NCI-H345 treated with DMSO at 0.1 percent for 48 hours (cell line): ENCODE data around the gene C8B.

Experiments
- DNase-seq: peaks from one replicate; lab custom pipeline; 2025; ENCODE audit not compliant: unreplicated experiment; lab: John Stamatoyannopoulos, UW

C8B gene

GRCh38 chr1:56965916-56966697 lies at the start of gene C8B:
C8B (minus strand) TSS chr1:56966015; CDS start chr1:56965948, 67 bp downstream.
- DNase-seq: no peak

DNA sequence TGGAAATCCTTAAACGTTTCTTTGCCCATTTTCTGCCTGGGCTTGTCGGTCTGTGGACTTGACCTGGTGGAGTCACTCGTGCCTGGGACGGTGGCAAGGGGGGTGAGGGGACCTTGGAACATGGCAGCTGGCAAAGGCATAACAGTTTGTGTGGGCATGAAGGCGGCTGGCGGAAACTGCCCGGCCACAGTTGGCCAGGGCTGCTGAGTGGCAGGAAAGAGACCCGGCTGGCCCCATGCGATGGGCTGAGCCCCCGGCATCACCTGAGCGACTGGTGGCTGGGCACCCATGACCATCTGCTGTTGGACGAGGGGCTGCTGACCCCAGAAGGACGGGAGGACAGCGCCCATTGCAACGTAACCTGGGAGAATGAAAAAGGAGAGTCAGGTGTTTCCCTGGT lies 49.3 kb upstream of the C8B start:
- DNase-seq: no peak

DNA sequence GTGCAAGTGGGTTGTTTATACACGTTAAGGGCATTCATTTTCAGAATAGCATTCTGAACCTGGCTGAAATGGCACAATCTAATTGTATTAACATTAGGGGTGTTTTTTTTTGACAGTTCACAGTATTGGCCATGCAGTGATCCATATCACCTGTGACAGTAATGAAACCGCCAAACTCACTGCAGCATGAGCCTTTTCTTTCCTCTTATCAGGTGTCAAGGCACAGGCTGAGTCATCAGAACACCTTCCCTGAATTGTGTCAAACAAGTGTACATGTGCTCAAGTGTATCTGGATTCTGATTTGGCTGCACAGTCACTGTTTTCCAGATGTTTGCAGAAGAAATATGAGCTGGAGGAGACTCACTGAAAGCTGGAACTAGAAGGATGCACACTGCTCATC lies 47.7 kb upstream of the C8B start:
- DNase-seq: no peak

GRCh38 chr1:57012315-57012714 lies 46.5 kb upstream of the C8B start:
- DNase-seq: no peak

DNA sequence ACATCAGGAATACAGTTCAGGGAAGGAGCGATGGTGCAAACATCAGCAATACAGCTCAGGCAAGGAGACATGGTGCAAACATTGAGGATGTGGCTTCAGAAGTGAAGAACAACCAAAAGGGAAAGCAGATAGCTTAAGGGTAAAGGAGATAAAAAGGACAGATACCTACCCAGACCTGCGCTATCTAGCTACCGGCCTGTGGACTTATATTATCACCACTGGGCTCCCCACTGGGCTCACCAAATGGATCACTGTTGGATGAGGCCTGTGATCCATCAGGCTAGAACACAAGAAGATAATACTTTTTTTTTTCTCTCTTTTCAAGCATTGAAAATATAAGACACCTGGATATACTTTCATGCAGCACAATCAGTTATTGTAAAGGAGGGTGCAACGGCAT lies 44.7 kb upstream of the C8B start:
- no peak for DNase-seq

DNA sequence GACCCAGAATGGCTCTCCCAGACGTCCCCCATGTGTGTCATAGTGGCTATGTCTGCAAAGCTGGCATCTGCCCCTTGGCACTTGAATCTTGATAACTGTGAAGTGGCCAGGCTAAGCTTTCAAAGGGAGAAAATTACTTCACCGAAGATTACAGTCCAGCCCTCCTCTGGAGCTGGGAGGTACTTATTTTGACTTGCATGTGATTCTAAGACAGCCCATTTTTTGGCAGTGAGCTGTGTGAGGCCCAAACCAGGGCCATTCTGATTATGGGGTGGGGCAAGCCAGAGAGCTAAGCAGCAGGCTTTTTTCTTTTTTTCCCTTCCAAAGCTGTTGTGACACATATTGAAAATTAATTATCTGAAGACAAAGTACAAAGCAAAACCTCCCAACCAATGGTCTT lies 42.1 kb upstream of the C8B start:
- DNase-seq: no peak

GRCh38 chr1:57007472-57007871 lies 41.7 kb upstream of the C8B start:
- no peak for DNase-seq

DNA sequence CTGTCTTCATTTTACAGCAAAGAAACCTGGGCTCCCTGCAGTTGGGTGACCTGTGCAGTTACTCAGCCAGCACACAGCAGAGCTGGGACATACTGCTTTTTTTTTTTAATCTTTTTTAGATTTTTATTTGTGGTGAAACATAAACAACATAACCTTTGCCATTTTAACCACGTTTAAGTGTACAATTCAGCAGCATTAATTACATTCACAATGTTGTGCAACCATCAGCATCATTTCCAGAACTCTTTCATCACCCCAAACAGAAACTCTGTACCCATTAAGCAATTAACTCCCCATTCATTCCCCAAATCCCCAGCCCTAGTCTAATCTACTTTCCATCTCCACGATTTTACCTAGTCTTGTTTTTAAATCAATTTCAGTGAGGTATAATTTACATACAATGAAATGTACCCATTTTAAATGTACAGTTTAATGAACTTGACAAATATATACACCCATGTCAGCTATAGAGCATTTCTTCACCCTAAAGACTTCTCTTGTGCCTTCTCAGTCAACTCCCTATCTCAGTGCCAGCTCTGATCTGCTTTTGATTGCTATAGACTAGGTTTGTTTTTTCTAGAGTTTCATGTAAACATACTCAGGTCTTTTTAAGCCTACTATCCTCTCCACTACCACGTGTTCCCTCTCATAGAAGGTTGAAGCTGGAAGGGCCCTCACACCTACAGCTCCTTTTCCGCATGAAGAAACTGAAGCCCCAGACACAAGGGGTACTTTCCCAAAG lies 37.8 kb upstream of the C8B start:
- no peak for DNase-seq

DNA sequence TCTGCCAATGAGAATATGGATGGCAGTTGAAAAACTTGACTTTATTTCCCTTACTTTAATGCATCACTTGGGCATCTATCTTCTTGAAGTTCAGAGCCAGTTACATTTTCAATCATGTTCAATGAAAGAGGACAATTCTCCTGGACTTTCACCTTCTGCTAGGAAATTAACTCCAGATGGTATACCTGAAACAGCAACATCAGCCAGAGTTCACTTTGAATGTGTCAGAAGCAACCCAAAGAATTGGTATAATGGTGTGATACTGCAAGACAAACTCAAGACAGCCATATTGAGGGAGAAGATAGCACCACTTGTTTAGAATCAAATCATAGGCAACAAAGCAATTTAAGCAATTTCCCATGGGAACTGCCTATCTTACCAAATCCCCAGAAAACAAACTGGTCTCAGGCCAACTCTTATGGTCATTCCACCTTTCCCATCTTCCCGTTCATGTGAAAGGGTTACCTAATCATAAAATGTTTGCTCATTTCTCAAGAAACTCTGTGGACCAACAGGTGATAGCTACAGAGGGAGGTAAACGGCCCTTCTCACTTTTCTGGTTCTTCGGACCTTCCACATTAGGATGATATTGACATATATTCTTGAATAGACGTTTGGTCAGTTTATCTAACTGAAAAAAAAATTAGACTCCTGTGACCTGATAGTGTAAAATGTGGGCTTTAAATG lies 29.7 kb upstream of the C8B start:
- DNase-seq: no peak

GRCh38 chr1:56993475-56993874 lies 27.7 kb upstream of the C8B start:
- no peak for DNase-seq

DNA sequence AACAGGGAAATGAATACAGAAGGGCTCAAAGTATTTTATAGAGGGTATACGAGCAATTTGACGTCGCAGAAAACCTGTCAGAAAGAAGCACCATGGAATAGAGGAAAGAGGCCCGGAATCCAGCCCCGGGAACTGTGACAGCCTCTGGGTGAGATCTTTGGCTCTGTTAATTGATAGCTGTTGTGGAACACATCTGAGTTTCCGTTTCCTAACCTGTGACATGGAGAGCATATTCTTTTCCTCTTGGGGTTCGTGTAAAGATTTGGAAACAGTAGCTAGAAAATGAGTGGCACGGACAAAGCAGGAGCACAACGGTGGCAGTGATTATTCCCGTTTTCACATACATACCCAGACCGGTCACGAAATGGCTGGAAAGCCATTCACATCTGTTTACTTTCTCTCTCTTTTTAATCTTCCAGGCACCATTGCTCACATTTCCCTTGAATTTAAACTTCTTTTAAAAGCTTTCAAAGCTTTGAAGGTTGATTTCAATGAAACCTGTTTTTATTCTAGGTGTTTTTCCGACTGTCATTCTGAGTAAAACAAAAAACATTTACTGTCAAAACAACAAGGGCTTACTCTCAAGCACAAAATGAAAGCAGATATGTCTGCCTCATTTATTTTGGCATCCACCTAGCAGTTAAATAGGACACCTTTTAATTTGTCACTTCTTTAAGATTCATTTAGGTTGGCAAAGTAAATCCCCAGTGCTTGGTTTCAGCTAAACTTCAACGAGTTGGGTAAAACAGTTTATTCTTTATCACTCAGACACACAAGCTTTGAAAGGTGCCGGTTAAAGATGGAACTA lies 26.7 kb upstream of the C8B start:
- DNase-seq: no peak

DNA sequence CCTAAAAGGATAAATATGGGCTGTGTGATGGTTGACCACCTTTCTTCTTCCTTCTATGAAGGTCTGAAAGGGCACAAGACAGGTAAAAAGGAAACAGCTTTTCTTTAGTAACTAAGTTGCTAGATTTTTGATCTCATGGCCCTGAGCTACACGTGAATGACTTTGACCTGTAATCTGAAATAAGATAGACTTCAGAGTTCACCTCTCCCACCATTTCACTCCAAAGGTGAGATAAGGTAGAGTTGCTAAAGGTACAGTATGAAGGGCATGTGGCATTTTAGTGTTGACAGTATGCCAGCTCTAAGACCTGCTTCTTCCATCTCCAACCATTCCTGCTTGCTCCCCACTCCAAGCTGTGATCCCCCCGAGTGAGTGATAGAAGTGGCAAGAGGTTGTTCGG lies 25.8 kb upstream of the C8B start:
- no peak for DNase-seq

GRCh38 chr1:56986397-56986796 lies 20.6 kb upstream of the C8B start:
- no peak for DNase-seq

GRCh38 chr1:56985857-56986256 lies 20.0 kb upstream of the C8B start:
- no peak for DNase-seq

GRCh38 chr1:56983484-56983883 lies 17.7 kb upstream of the C8B start:
- DNase-seq: no peak

DNA sequence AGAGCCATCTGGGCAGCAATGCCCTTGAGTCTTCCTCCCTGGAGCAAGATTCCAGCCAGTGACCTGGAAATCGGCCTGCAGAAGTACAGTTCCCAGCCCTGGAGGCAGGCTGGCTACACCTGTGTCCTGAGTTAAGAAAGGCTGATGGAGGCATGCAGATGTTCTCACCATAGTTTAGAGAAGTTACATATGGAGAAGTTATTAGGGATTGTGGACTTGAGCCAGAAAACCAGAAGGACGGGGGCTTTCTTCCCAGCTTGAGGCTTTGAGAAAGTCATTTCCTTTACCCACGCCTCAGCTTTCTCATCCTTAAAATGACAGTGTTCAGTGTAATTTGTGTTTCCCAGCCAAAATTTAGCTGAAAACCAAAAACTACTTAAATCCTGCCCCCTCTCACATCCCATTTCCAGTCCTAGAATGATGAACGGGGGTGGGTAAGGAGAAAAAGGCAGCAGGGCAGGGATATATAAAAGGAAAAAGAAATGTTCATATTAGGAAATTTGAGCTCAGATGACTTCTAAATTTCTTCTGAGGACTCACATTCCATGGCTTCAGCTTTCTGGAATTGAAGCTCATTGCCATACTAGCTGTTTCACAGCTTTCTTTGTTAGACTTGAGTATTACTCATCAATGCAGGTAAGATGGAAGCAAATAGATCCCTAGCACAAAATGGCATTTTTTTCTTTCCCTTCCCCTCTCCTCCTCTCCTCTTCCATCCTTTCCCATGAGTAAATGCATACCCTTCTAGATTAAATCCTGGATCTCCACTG lies 14.4 kb upstream of the C8B start:
- DNase-seq: no peak

DNA sequence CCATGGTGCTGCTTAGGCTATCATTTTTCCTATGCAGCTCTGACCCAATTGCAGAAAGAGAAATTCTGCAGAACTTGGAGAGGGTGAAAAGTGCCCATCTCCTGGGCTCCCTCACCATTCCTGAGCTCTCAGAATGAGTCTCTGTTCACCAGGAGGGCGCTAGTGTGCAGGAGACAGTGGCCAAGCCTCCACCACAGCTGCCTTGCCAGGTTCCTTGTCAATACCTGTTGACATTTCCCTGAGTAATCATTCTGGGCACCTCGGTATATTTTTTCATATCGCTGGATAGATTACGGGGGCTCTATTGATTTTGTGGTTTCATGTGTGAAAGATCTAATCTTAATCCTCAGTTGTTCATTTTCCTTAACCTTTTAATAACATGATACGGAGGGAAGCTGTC lies 13.0 kb upstream of the C8B start:
- no peak for DNase-seq

GRCh38 chr1:56977910-56978309 lies 12.1 kb upstream of the C8B start:
- no peak for DNase-seq

DNA sequence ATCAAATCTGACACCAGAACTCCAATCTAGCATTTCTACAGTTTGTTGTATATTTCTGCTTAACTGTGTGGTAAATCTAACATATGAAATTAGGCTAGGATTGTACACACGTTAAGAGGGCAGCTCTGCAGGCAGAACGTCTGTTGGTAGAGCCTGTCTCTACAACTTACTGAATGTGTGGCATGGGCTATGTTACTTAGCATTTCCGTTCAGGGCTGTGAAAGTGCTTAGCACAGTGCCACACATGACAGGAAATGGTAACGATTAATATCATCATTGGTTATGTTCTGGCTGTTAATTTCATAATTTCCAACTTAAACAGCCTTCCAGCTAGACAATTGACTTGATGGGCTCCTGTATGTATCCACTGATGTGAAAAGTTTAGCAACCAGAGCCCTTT lies 9.6 kb upstream of the C8B start:
- no peak for DNase-seq

DNA sequence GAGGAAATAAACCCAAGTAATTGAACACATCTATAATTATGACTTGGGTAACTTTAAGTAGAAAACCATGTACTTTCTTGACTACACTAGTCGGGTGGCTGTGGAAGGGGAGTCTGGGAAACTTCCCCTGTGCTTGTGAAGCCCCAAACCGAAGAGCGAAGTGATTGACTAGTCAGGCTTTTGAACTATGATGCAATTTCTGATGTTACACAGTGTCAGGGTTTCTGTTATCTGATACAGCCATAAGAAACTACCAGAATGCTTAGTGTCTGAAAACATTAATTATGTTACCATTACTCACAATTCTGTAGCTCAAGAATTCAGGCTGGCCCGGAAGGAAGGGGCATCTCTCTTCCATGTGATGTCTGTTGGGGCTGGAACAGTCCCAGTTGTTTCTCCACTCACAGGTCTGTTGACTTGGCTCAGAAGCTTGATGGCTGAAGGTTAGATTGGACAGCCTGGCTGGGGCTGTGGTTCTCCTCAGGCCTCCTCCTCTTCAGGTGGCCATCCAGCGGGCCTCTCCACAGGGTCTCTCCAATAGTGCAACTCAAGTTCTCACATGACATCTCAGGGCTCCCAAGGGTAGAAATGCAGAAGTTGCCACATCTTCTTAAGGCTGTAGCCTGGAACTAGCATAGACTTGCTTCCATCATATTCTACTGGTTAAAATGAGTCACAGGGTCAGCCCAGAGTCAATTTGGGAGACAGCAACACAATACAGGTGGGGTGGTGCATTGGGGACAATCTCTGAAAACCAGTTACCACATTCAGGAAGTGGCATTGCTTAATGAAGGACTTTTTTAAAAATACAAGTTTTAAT lies 8.3 kb upstream of the C8B start:
- no peak for DNase-seq
